Heart left ventricle (tissue), 13 donors: ENCODE results near the gene VAMP2.

Source experiments
- POLR2A ChIP-seq, 2 donors: fragments of 450-650 bp; IDR thresholded peaks; one replicate each; pipeline ENCODE4 v1.6.1; 2017; ENCODE audit warnings: antibody characterized with exemption in 2 of 2, mild to moderate bottlenecking in 2 of 2, moderate library complexity in 2 of 2
- TF ChIP-seq, protein P1 (sequence below), 12 donors: fragments of 200-600 bp; sonication (generic) in 4 of 12; IDR thresholded peaks; one replicate each; pipeline versions ENCODE4 v1.5.0 to v1.8.0; 2018 to 2022; ENCODE audit warnings: antibody characterized with exemption in 12 of 12, mild to moderate bottlenecking in 5 of 12
- donor health status: ischemic (EF 13 %, LVEDD 7.1; RV severe dilation, severe dysfunction).
- donor health status: DM: no; HTN: yes; CAD: no.
- donor health status: DM: no; HTN: no; CAD: no.
- donor health status: ischemic (EF 25% LVEDD 6.9; RV normal size, moderate dysfunction).
- donor health status: ischemic (EF 25% LVEDD 5.7; RV mildly dilated, moderate dysfunction).
- donor health status: ischemic (EF 35%, LVEDD 5.7; RV mildly dilated, moderate dysfunction).
- donor health status: nonischemic (EF 11% LVEDD 7.7; RV severe dilation, severe dysfunction).
- donor health status: DM: yes; HTN: yes; CAD: no.
- donor health status: PGD.
- donor health status: ischemic (EF 29% LVEDD 5.4; RV normal size, mild dysfunction).
- donor health status: nonischemic (EF 23%, LVEDD 6.1; RV moderate dilation, normal function).

- TF ChIP-seq POLR2A (IDR thresholded peaks at IDR 0.05), result no peak
- TF ChIP-seq, protein P1, sequence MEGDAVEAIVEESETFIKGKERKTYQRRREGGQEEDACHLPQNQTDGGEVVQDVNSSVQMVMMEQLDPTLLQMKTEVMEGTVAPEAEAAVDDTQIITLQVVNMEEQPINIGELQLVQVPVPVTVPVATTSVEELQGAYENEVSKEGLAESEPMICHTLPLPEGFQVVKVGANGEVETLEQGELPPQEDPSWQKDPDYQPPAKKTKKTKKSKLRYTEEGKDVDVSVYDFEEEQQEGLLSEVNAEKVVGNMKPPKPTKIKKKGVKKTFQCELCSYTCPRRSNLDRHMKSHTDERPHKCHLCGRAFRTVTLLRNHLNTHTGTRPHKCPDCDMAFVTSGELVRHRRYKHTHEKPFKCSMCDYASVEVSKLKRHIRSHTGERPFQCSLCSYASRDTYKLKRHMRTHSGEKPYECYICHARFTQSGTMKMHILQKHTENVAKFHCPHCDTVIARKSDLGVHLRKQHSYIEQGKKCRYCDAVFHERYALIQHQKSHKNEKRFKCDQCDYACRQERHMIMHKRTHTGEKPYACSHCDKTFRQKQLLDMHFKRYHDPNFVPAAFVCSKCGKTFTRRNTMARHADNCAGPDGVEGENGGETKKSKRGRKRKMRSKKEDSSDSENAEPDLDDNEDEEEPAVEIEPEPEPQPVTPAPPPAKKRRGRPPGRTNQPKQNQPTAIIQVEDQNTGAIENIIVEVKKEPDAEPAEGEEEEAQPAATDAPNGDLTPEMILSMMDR (IDR thresholded peaks at IDR 0.05), result no peak
Measured at GRCh38 chr17:8117367-8117979, 45.3 kb downstream of the VAMP2 start.
